ENCODE results near the gene NRXN3.

GRCh38 chr14:78785265-78785664 lies 615.1 kb downstream of the NRXN3 start:
- TF ChIP-seq CTCF (IDR thresholded peaks at IDR 0.05; ENCODE audit: poor library complexity) (no peak), EZH2 (IDR thresholded peaks at IDR 0.05; ENCODE audit: borderline replicate concordance) (no peak), EZH2phosphoT487 (IDR thresholded peaks at IDR 0.05; ENCODE audit: low read depth, severe bottlenecking, unreplicated experiment) (no peak)
